22Rv1 (cell line): ENCODE data around the gene GAS2L3.
"Not testable (repeated sequence)": the region's sequence is repeated elsewhere in the genome, so short reads cannot be mapped to it uniquely, and the experiment has no call there.

Experiments used
- H3K27ac ChIP-seq: fragments of 450-650 bp; 2 replicates; pipeline ENCODE4 v1.5.1; 2017
- ZFX ChIP-seq: fragments of 450-650 bp; IDR thresholded peaks from 2 replicates; pipeline ENCODE4 v1.6.1; 2017; ENCODE audit warnings: antibody characterized with exemption, borderline replicate concordance
- TF ChIP-seq, protein P1 (sequence below): fragments of 450-650 bp; IDR thresholded peaks from 2 replicates; pipeline ENCODE4 v1.5.1; 2017; ENCODE audit warnings: mild to moderate bottlenecking

Gene GAS2L3

DNA sequence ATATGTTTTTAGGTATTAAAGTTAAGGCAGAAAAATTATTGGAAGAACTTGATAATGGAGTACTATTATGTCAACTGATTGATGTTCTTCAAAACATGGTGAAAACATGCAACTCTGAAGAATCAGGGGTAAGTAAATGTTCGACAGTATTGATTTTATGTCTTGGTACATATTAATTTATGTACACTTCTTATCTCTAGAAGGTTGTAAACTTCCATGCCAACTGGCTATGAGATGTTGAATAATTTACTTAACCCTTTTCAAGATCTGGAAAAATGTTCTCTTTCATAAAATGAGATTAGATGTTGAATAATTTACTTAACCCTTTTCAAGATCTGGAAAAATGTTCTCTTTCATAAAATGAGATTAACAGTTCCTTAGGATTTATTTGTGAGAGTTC lies 28.1 kb downstream of the GAS2L3 start:
- no peak overlapping the region for H3K27ac ChIP-seq
- TF ChIP-seq ZFX, result no peak
- TF ChIP-seq, protein P1, sequence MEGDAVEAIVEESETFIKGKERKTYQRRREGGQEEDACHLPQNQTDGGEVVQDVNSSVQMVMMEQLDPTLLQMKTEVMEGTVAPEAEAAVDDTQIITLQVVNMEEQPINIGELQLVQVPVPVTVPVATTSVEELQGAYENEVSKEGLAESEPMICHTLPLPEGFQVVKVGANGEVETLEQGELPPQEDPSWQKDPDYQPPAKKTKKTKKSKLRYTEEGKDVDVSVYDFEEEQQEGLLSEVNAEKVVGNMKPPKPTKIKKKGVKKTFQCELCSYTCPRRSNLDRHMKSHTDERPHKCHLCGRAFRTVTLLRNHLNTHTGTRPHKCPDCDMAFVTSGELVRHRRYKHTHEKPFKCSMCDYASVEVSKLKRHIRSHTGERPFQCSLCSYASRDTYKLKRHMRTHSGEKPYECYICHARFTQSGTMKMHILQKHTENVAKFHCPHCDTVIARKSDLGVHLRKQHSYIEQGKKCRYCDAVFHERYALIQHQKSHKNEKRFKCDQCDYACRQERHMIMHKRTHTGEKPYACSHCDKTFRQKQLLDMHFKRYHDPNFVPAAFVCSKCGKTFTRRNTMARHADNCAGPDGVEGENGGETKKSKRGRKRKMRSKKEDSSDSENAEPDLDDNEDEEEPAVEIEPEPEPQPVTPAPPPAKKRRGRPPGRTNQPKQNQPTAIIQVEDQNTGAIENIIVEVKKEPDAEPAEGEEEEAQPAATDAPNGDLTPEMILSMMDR, result no peak

DNA sequence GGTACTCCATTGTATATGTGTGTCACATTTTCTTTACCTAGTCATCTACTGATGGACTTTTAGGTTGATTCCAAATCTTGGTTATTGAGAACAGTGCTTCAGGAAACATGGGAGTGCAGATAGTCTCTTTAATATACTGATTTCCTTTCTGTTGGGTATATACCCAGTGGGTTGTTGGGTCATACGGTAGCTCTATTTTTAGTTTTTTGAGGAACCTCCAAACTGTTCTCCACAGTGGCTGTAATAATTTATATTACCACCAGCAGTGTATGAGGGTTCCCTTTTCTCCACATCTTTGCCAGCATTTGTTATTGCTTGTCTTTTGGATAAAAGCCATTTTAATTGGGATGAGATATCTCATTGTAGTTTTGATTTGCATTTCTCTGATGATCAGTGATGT lies 29.5 kb downstream of the GAS2L3 start:
- not testable (repeated sequence) for H3K27ac ChIP-seq

DNA sequence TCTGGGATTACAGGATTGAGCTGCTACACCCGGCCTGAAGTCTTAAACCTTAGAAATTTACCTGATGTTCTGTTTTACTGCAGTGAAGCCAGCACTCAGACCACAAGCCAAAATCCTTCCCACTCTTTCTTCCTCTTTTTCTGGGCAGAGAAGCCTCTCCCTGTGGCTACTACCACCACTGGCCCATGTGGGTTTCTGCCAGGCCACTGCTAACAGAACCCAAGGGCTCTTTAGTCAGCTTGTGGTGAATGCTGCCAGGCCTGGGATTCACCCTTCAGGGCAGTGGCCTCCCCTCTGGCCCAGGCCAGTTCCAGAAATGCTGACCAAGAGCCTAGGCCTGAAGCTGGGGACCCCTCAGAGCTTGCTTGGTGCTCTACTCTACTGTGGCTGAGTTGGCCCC lies 35.3 kb downstream of the GAS2L3 start:
- H3K27ac ChIP-seq, result no peak overlapping the region

DNA sequence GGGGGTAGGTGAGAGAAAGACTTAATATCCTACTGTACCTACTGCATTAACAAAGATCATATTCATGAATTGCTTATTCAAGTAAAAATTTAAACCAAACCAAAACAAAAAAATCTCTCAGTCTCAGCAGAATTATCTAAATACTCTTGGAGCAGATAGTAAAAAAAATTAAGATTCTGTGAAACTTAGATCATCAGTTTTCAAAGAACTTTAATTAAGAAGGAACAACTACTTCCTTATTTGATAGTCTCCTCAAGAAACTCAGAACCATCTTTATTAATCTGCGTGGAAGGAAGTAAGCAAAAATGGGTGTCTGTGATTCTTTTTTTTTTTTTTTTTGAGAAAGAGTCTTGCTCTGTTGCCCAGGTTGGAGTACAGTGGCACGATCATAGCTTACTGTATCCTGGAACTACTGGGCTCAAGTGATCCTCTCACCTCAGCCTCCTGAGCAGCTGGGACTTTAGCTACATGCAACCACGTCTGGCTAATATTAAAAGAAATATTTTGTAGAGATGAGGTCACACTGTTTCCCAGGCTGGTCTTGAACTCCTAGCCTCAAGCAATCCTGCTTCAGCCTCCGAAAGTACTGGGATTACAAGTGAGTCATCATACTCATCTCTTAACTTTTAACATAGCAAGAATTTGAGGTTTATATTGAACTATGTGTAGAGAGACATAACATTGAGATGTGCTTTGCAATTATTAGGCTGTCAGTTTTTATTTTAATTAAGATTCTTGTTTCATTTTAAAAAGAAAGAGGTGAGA lies 37.4 kb downstream of the GAS2L3 start:
- no peak for TF ChIP-seq ZFX
- TF ChIP-seq, protein P1, result no peak
- no peak overlapping the region for H3K27ac ChIP-seq

More for the DNA sequence above, 35.3 kb downstream of the GAS2L3 start:
- no peak for TF ChIP-seq ZFX
- TF ChIP-seq, protein P1, result no peak

DNA sequence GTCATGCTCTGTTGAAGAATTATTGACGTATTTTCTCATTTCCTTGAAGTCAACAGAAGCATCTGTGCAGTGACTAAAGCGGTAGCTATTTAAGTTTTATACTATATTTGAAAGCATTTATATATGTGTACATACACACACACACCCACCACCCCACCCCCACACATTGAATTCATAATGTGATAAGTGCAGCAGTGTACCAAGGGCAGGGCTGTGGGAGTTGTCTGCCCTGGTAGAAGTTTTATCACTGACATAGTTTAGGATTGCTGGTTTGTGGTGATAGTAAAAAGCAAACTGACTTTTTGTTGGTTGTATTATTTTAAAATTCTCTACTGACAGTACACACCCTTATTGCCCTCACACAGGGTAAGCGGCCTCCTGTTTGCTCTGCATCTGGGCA lies 39.1 kb downstream of the GAS2L3 start:
- no peak for TF ChIP-seq ZFX
- TF ChIP-seq, protein P1, result no peak
- no peak overlapping the region for H3K27ac ChIP-seq

DNA sequence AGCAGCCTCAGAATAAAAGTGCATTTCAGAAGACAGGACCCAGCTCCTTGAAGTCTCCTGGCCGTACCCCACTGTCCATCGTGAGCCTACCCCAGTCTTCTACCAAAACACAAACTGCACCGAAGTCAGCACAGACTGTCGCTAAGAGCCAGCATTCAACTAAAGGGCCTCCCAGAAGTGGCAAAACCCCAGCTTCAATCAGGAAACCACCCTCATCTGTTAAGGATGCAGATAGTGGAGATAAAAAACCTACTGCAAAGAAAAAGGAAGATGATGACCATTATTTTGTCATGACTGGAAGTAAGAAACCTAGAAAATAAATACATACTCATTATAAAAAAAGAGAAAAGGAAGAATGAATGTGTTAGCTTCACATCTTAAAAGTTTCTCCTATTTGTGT lies 51.1 kb downstream of the GAS2L3 start:
- TF ChIP-seq, protein P1, result no peak
- no peak for TF ChIP-seq ZFX

DNA sequence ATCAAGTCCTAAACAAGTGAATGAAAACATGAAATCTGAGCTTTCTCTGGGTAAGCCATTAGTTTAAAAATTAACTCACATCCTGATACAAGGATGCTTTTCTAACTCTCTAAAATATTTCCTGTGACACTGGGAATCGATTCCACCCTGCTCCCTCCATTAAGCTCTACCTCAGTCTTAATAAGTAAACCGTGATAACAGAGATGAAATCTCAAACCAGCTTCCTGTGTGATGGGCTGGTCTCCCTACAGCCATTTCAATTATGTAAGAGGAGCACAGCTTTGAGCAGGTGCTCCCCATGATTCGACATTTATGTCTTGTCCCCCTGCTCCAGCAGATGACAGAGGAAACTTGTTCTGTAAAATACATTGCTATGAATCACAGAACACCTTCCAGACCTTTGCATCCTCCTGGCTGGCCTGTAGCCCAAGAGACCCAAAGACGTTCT lies 59.0 kb downstream of the GAS2L3 start:
- TF ChIP-seq ZFX, result no peak
- TF ChIP-seq, protein P1, result no peak
- H3K27ac ChIP-seq, result no peak overlapping the region

More for the DNA sequence above, 51.1 kb downstream of the GAS2L3 start:
- H3K27ac ChIP-seq, result no peak overlapping the region

DNA sequence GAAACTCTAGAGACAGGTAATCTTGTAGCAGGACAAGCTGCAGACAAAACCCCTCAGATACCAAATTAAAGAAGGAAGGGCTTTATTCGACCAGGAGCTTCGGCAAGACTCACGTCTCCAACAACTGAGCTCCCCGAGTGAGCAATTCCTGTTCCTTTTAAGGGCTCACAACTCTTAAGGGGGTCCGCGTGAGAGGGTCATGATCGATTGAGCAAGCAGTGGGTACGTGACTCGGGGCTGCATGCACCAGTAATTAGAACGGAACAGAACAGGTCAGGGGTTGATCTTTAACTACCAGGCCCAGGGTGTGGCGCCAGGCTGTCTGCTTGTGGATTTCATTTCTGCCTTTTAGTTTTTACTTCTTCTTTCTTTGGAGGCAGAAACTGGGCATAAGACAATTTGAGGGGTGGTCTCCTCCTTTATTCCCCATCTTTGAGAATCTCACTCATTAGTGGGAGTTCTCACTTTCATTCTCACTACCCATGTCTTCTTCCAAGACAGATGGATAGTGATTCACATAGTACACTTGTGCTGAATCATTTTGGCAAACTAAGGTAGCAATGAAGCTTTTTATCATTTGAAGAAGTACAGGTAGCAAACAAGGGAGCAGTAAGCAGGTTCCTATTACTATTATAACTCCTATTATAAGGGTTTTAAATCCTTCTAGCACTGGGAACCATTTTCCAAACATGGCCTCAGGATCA lies 59.8 kb downstream of the GAS2L3 start:
- not testable (repeated sequence) for H3K27ac ChIP-seq
